ENCODE data around the gene ARHGAP22. TPM values are rescaled to one million over a fixed set of nuclear protein-coding genes. Genes with fewer than 3 reads are reported as not detected.

ARHGAP22 gene
- polyA plus RNA-seq, 1 donor from 2014 or later, result 0.15 TPM

DNA sequence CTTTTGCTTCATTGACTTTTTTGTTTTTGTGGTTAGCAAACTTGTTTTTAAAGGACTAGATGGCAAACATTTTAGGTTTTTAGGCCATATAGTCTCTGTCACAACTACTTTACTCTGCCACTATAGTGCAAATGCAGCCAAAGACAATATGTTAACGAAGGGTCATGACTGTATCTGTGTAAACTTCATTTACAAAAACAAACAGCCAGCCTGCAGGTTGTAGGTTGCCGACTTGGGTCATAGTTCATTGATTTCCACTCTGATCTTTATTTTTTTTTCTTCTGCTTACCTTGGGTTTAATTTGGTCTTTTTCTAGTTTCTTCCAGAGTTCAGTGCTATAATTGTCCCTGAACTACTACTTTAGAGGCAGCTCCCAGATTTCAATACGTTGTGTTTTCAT is 120.0 kb downstream of the ARHGAP22 start:
- H3K36me3 ChIP-seq (ENCODE audit: insufficient read depth, low read length), result no peaks in the 10 kb centered on the region
- H3K27ac ChIP-seq (ENCODE audit: low read length), result no peak overlapping the region
- no peak for TF ChIP-seq TAF1 (IDR thresholded peaks at IDR 0.05; ENCODE audit: low read depth)
- TF ChIP-seq EP300 (conservative IDR thresholded peaks at IDR 0.05; ENCODE audit: poor library complexity, severe bottlenecking), result no peak
- TF ChIP-seq, protein P1, sequence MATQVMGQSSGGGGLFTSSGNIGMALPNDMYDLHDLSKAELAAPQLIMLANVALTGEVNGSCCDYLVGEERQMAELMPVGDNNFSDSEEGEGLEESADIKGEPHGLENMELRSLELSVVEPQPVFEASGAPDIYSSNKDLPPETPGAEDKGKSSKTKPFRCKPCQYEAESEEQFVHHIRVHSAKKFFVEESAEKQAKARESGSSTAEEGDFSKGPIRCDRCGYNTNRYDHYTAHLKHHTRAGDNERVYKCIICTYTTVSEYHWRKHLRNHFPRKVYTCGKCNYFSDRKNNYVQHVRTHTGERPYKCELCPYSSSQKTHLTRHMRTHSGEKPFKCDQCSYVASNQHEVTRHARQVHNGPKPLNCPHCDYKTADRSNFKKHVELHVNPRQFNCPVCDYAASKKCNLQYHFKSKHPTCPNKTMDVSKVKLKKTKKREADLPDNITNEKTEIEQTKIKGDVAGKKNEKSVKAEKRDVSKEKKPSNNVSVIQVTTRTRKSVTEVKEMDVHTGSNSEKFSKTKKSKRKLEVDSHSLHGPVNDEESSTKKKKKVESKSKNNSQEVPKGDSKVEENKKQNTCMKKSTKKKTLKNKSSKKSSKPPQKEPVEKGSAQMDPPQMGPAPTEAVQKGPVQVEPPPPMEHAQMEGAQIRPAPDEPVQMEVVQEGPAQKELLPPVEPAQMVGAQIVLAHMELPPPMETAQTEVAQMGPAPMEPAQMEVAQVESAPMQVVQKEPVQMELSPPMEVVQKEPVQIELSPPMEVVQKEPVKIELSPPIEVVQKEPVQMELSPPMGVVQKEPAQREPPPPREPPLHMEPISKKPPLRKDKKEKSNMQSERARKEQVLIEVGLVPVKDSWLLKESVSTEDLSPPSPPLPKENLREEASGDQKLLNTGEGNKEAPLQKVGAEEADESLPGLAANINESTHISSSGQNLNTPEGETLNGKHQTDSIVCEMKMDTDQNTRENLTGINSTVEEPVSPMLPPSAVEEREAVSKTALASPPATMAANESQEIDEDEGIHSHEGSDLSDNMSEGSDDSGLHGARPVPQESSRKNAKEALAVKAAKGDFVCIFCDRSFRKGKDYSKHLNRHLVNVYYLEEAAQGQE (IDR thresholded peaks at IDR 0.05; ENCODE audit: borderline replicate concordance), result no peak
- H3K27me3 ChIP-seq (ENCODE audit: insufficient read depth, low read depth, low read length), result no peaks in the 10 kb centered on the region
- H3F3A ChIP-seq (ENCODE audit: insufficient read depth, low read length, poor library complexity, severe bottlenecking), result no peaks in the 10 kb centered on the region
- no peak overlapping the region for H3K4me3 ChIP-seq (ENCODE audit: low read length)
- no peaks in the 10 kb centered on the region for H3K9me3 ChIP-seq (ENCODE audit: low read length)
- H3K79me2 ChIP-seq (replicated peaks; ENCODE audit: insufficient read depth, low read length), result no peaks in the 10 kb centered on the region
- H2AFZ ChIP-seq (ENCODE audit: low read depth, low read length), result no peak overlapping the region
- H3K4me2 ChIP-seq (ENCODE audit: low read length), result no peak overlapping the region
- no peak overlapping the region for H3K9ac ChIP-seq (ENCODE audit: low read length)
- no peaks in the 10 kb centered on the region for H3K9me2 ChIP-seq (ENCODE audit: insufficient read depth, low read length)
- no peaks in the 10 kb centered on the region for H4K20me1 ChIP-seq (ENCODE audit: insufficient read depth)

DNA sequence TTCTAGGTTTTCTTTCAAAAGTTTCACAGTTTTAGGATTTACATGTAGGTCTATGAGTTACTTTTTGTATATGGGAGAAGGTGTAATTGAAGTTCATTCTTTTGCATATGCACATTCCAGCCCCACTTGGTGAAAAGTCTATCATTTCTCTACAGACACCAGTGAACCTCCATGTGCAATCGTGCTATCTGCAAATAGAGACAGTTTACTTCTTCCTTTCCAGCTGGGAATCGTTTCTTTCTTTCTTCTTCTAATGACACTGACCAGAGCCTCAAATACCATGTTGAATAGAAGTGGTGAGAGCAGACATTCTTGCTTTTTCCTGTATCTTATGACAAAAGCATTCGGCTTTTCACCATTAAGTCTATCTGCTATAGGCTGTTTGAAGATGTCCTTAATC is 122.7 kb downstream of the ARHGAP22 start:
- Histone ChIP-seq H2AFZ (ENCODE audit: low read depth, low read length) (no peak overlapping the region), H3K4me3 (ENCODE audit: low read length) (no peak overlapping the region), H3K9ac (ENCODE audit: low read length) (no peak overlapping the region), H3K27ac (ENCODE audit: low read length) (no peak overlapping the region), H3K4me2 (ENCODE audit: low read length) (no peak overlapping the region), H4K20me1 (ENCODE audit: insufficient read depth) (no peaks in the 10 kb centered on the region), H3K79me2 (replicated peaks; ENCODE audit: insufficient read depth, low read length) (no peaks in the 10 kb centered on the region), H3K36me3 (ENCODE audit: insufficient read depth, low read length) (no peaks in the 10 kb centered on the region), H3K27me3 (ENCODE audit: insufficient read depth, low read depth, low read length) (no peaks in the 10 kb centered on the region), H3F3A (ENCODE audit: insufficient read depth, low read length, poor library complexity, severe bottlenecking) (no peaks in the 10 kb centered on the region), H3K9me2 (ENCODE audit: insufficient read depth, low read length) (no peaks in the 10 kb centered on the region), H3K9me3 (ENCODE audit: low read length) (no peaks in the 10 kb centered on the region)
- TF ChIP-seq, protein P2, sequence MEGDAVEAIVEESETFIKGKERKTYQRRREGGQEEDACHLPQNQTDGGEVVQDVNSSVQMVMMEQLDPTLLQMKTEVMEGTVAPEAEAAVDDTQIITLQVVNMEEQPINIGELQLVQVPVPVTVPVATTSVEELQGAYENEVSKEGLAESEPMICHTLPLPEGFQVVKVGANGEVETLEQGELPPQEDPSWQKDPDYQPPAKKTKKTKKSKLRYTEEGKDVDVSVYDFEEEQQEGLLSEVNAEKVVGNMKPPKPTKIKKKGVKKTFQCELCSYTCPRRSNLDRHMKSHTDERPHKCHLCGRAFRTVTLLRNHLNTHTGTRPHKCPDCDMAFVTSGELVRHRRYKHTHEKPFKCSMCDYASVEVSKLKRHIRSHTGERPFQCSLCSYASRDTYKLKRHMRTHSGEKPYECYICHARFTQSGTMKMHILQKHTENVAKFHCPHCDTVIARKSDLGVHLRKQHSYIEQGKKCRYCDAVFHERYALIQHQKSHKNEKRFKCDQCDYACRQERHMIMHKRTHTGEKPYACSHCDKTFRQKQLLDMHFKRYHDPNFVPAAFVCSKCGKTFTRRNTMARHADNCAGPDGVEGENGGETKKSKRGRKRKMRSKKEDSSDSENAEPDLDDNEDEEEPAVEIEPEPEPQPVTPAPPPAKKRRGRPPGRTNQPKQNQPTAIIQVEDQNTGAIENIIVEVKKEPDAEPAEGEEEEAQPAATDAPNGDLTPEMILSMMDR (IDR thresholded peaks at IDR 0.05; ENCODE audit: poor library complexity, severe bottlenecking), result no peak
- TF ChIP-seq RAD21 (conservative IDR thresholded peaks at IDR 0.05), result no peak
- no peak for TF ChIP-seq TAF1 (IDR thresholded peaks at IDR 0.05; ENCODE audit: low read depth)
- no peak for TF ChIP-seq SMC3 (conservative IDR thresholded peaks at IDR 0.05; ENCODE audit: poor library complexity)
- no peak for TF ChIP-seq POLR2AphosphoS5 (IDR thresholded peaks at IDR 0.05)
- TF ChIP-seq EP300 (conservative IDR thresholded peaks at IDR 0.05; ENCODE audit: poor library complexity, severe bottlenecking), result no peak
- no peak for TF ChIP-seq EZH2 (IDR thresholded peaks at IDR 0.05; ENCODE audit: borderline replicate concordance, insufficient read depth, low read length, poor library complexity, severe bottlenecking)
- no peak for TF ChIP-seq MXI1 (conservative IDR thresholded peaks at IDR 0.05; ENCODE audit: poor library complexity, severe bottlenecking)
- TF ChIP-seq, protein P1 (IDR thresholded peaks at IDR 0.05; ENCODE audit: borderline replicate concordance), result no peak

Measured in neural cell (in vitro differentiated cells).